ENCODE results near the gene UNC93A.
"Not testable (repeated sequence)": the region's sequence is repeated elsewhere in the genome, so short reads cannot be mapped to it uniquely, and the experiment has no call there.

The UNC93A gene

GRCh38 chr6:167255918-167256553 is 35.1 kb upstream of the UNC93A start:
- H3K4me3 ChIP-seq (ENCODE audit: low read depth, low read length) = no peak overlapping the region

GRCh38 chr6:167258646-167259045 is 32.5 kb upstream of the UNC93A start:
- Histone ChIP-seq H3K9me3 (ENCODE audit: control insufficient read depth, insufficient read depth, low read length) (peaks cover 9% of the 10 kb centered on the region), H3K4me1 (ENCODE audit: control insufficient read depth, insufficient read depth, low read length) (no peaks in the 10 kb centered on the region), H3K4me3 (ENCODE audit: low read depth, low read length) (no peak overlapping the region), H3K27me3 (ENCODE audit: control insufficient read depth, insufficient read depth, low read length) (no peaks in the 10 kb centered on the region), H3K36me3 (ENCODE audit: control insufficient read depth, insufficient read depth, low read length) (no peaks in the 10 kb centered on the region), H3K9ac (ENCODE audit: low read depth, low read length) (no peak overlapping the region)

More at GRCh38 chr6:167255918-167256553, 35.1 kb upstream of the UNC93A start:
- H3K9me3 ChIP-seq (ENCODE audit: control insufficient read depth, insufficient read depth, low read length) = peaks cover 9% of the 10 kb centered on the region
- no peaks in the 10 kb centered on the region for H3K27me3 ChIP-seq (ENCODE audit: control insufficient read depth, insufficient read depth, low read length)
- H3K4me1 ChIP-seq (ENCODE audit: control insufficient read depth, insufficient read depth, low read length) = no peaks in the 10 kb centered on the region
- H3K36me3 ChIP-seq (ENCODE audit: control insufficient read depth, insufficient read depth, low read length) = no peaks in the 10 kb centered on the region
- H3K9ac ChIP-seq (ENCODE audit: low read depth, low read length) = no peak overlapping the region

- not testable (repeated sequence) for H3K9me3 ChIP-seq (ENCODE audit: control insufficient read depth, insufficient read depth, low read length); H3K4me1 ChIP-seq (ENCODE audit: control insufficient read depth, insufficient read depth, low read length); H3K27me3 ChIP-seq (ENCODE audit: control insufficient read depth, insufficient read depth, low read length); H3K36me3 ChIP-seq (ENCODE audit: control insufficient read depth, insufficient read depth, low read length); H3K9ac ChIP-seq (ENCODE audit: low read depth, low read length); H3K4me3 ChIP-seq (ENCODE audit: low read depth, low read length)
Measured at GRCh38 chr6:167266057-167266829, 24.9 kb upstream of the UNC93A start.

GRCh38 chr6:167266830-167267555 is 24.1 kb upstream of the UNC93A start:
- no peaks in the 10 kb centered on the region for H3K9me3 ChIP-seq (ENCODE audit: control insufficient read depth, insufficient read depth, low read length)
- H3K36me3 ChIP-seq (ENCODE audit: control insufficient read depth, insufficient read depth, low read length) = no peaks in the 10 kb centered on the region
- no peak overlapping the region for H3K4me3 ChIP-seq (ENCODE audit: low read depth, low read length)
- H3K27me3 ChIP-seq (ENCODE audit: control insufficient read depth, insufficient read depth, low read length) = no peaks in the 10 kb centered on the region
- H3K9ac ChIP-seq (ENCODE audit: low read depth, low read length) = no peak overlapping the region
- H3K4me1 ChIP-seq (ENCODE audit: control insufficient read depth, insufficient read depth, low read length) = no peaks in the 10 kb centered on the region

GRCh38 chr6:167267556-167267898 is 23.6 kb upstream of the UNC93A start:
- not testable (repeated sequence) for H3K27me3 ChIP-seq (ENCODE audit: control insufficient read depth, insufficient read depth, low read length); H3K9ac ChIP-seq (ENCODE audit: low read depth, low read length); H3K4me1 ChIP-seq (ENCODE audit: control insufficient read depth, insufficient read depth, low read length); H3K4me3 ChIP-seq (ENCODE audit: low read depth, low read length); H3K36me3 ChIP-seq (ENCODE audit: control insufficient read depth, insufficient read depth, low read length); H3K9me3 ChIP-seq (ENCODE audit: control insufficient read depth, insufficient read depth, low read length)

GRCh38 chr6:167267921-167268401 is 23.2 kb upstream of the UNC93A start:
- Histone ChIP-seq H3K27me3 (ENCODE audit: control insufficient read depth, insufficient read depth, low read length) (no peaks in the 10 kb centered on the region), H3K4me1 (ENCODE audit: control insufficient read depth, insufficient read depth, low read length) (no peaks in the 10 kb centered on the region), H3K36me3 (ENCODE audit: control insufficient read depth, insufficient read depth, low read length) (no peaks in the 10 kb centered on the region), H3K4me3 (ENCODE audit: low read depth, low read length) (no peak overlapping the region), H3K9me3 (ENCODE audit: control insufficient read depth, insufficient read depth, low read length) (no peaks in the 10 kb centered on the region), H3K9ac (ENCODE audit: low read depth, low read length) (no peak overlapping the region)

- Histone ChIP-seq H3K9ac (ENCODE audit: low read depth, low read length) (no peak overlapping the region), H3K9me3 (ENCODE audit: control insufficient read depth, insufficient read depth, low read length) (no peaks in the 10 kb centered on the region), H3K36me3 (ENCODE audit: control insufficient read depth, insufficient read depth, low read length) (no peaks in the 10 kb centered on the region), H3K27me3 (ENCODE audit: control insufficient read depth, insufficient read depth, low read length) (no peaks in the 10 kb centered on the region), H3K4me1 (ENCODE audit: control insufficient read depth, insufficient read depth, low read length) (no peaks in the 10 kb centered on the region), H3K4me3 (ENCODE audit: low read depth, low read length) (no peak overlapping the region)
Measured at GRCh38 chr6:167268683-167269280, 22.3 kb upstream of the UNC93A start.

GRCh38 chr6:167270499-167271311 is 20.4 kb upstream of the UNC93A start:
- no peaks in the 10 kb centered on the region for H3K36me3 ChIP-seq (ENCODE audit: control insufficient read depth, insufficient read depth, low read length)

GRCh38 chr6:167272151-167272550 is 19.0 kb upstream of the UNC93A start:
- Histone ChIP-seq H3K36me3 (ENCODE audit: control insufficient read depth, insufficient read depth, low read length) (no peaks in the 10 kb centered on the region), H3K27me3 (ENCODE audit: control insufficient read depth, insufficient read depth, low read length) (no peaks in the 10 kb centered on the region), H3K4me3 (ENCODE audit: low read depth, low read length) (no peak overlapping the region), H3K4me1 (ENCODE audit: control insufficient read depth, insufficient read depth, low read length) (no peaks in the 10 kb centered on the region), H3K9me3 (ENCODE audit: control insufficient read depth, insufficient read depth, low read length) (no peaks in the 10 kb centered on the region), H3K9ac (ENCODE audit: low read depth, low read length) (no peak overlapping the region)

More at GRCh38 chr6:167270499-167271311, 20.4 kb upstream of the UNC93A start:
- Histone ChIP-seq H3K27me3 (ENCODE audit: control insufficient read depth, insufficient read depth, low read length) (no peaks in the 10 kb centered on the region), H3K4me3 (ENCODE audit: low read depth, low read length) (no peak overlapping the region), H3K9ac (ENCODE audit: low read depth, low read length) (no peak overlapping the region), H3K4me1 (ENCODE audit: control insufficient read depth, insufficient read depth, low read length) (no peaks in the 10 kb centered on the region), H3K9me3 (ENCODE audit: control insufficient read depth, insufficient read depth, low read length) (no peaks in the 10 kb centered on the region)

GRCh38 chr6:167272696-167273379 is 18.3 kb upstream of the UNC93A start:
- Histone ChIP-seq H3K9me3 (ENCODE audit: control insufficient read depth, insufficient read depth, low read length) (no peaks in the 10 kb centered on the region), H3K27me3 (ENCODE audit: control insufficient read depth, insufficient read depth, low read length) (no peaks in the 10 kb centered on the region), H3K36me3 (ENCODE audit: control insufficient read depth, insufficient read depth, low read length) (no peaks in the 10 kb centered on the region), H3K4me1 (ENCODE audit: control insufficient read depth, insufficient read depth, low read length) (no peaks in the 10 kb centered on the region), H3K4me3 (ENCODE audit: low read depth, low read length) (no peak overlapping the region), H3K9ac (ENCODE audit: low read depth, low read length) (no peak overlapping the region)

Data from iPS-15b (cell line).